Endothelial cell of umbilical vein (primary cell): ENCODE measurements around the gene DAGLB. TPM values are rescaled to one million over a fixed set of nuclear protein-coding genes. Genes with fewer than 3 reads are reported as not detected.

Source experiments
- BruUV-seq: library from RNA; stranded (reverse); fragments of 400-500 nt; replicated peaks from 2 replicates; lab custom pipeline; 2021; lab: Mats Ljungman, UMichigan
- CTCF ChIA-PET: fragments of 300-600, 350-600 bp; sonication (Branson Sonifier 250); formaldehyde crosslinking; loops from one replicate; lab custom pipeline; 2021; ENCODE audit warnings: antibody characterized with exemption, inconsistent platforms; lab: Charles Lee
- POLR2A ChIA-PET: fragments of 300-600, 350-600 bp; sonication (Branson Sonifier 250); formaldehyde crosslinking; loops from one replicate; lab custom pipeline; 2021; ENCODE audit warnings: antibody characterized with exemption, inconsistent platforms; lab: Charles Lee
- DNase-seq: peaks from one replicate; pipeline ENCODE4 v3.0.0-alpha.2; 2011; ENCODE audit warnings: low read depth, low spot score
- FAIRE-seq: peaks from 2 replicates; lab custom pipeline; 2011; peaks lifted over from hg19 to GRCh38; lab: Jason Lieb, UNC
- H2AFZ ChIP-seq: 2 replicates; pipeline ENCODE4 v1.6.0; 2012; ENCODE audit warnings: low read depth, low read length, control low read depth, inconsistent platforms
- H3K27ac ChIP-seq: 2 replicates; pipeline ENCODE4 v1.5.1; 2011; ENCODE audit warnings: low read depth, mild to moderate bottlenecking, control low read depth, low read length, moderate library complexity; ENCODE audit not compliant: insufficient read depth
- H3K27me3 ChIP-seq, 2 experiments: 2 replicates each; pipeline versions ENCODE4 v1.6.0 to v1.6.1; 2011; ENCODE audit warnings: low read length in 2 of 2, mixed read lengths in 1 of 2; ENCODE audit not compliant: control insufficient read depth in 2 of 2, insufficient read depth in 2 of 2
- H3K36me3 ChIP-seq, 2 experiments: 2 replicates in 1 of 2; 3 replicates in 1 of 2; pipeline ENCODE4 v1.5.1; 2011; ENCODE audit warnings: low read length in 2 of 2, mild to moderate bottlenecking in 1 of 2, moderate library complexity in 1 of 2; ENCODE audit not compliant: control insufficient read depth in 2 of 2, insufficient read depth in 2 of 2; ENCODE audit errors: extremely low read depth in 1 of 2
- H3K4me1 ChIP-seq: 3 replicates; pipeline ENCODE4 v1.5.1; 2011; ENCODE audit warnings: mild to moderate bottlenecking, low read length; ENCODE audit not compliant: control insufficient read depth, insufficient read depth; ENCODE audit errors: extremely low read depth
- H3K4me2 ChIP-seq: 2 replicates; pipeline ENCODE4 v1.6.1; 2011; ENCODE audit warnings: low read length, control low read depth, mixed read lengths; ENCODE audit not compliant: insufficient read depth
- H3K4me3 ChIP-seq, 3 experiments: fragments of 200-600 bp in 1 of 3; sonication (generic), shearing (Covaris generic) in 1 of 3; replicated peaks in 1 of 3; 2 replicates each; pipeline ENCODE4 v1.5.1; 2011 to 2016; ENCODE audit warnings: control low read depth in 3 of 3, low read length in 3 of 3, mild to moderate bottlenecking in 2 of 3, inconsistent platforms in 1 of 3, low read depth in 1 of 3, moderate library complexity in 1 of 3; ENCODE audit not compliant: insufficient read depth in 1 of 3
- H3K79me2 ChIP-seq: 2 replicates; pipeline ENCODE4 v1.6.0; 2012; ENCODE audit warnings: low read length, inconsistent platforms; ENCODE audit not compliant: control insufficient read depth, insufficient read depth
- H3K9ac ChIP-seq: replicated peaks from 2 replicates; pipeline ENCODE3; 2011; ENCODE audit warnings: low read length, control low read depth; ENCODE audit not compliant: insufficient read depth; ENCODE audit errors: extremely low read depth
- H3K9me1 ChIP-seq: replicated peaks from 3 replicates; pipeline ENCODE4 v1.6.0; 2011; ENCODE audit warnings: mild to moderate bottlenecking, low read length; ENCODE audit not compliant: control insufficient read depth, insufficient read depth; ENCODE audit errors: extremely low read depth
- H3K9me3 ChIP-seq: replicated peaks from 2 replicates; pipeline ENCODE4 v1.5.1; 2012; ENCODE audit warnings: low read length, inconsistent platforms; ENCODE audit not compliant: control insufficient read depth, insufficient read depth
- H4K20me1 ChIP-seq: replicated peaks from 2 replicates; pipeline ENCODE3; 2011; ENCODE audit warnings: mild to moderate bottlenecking, low read length; ENCODE audit not compliant: control insufficient read depth, insufficient read depth; ENCODE audit errors: extremely low read depth
- CTCF ChIP-seq, 2 donors: IDR thresholded peaks; 1 replicate in 1 of 2; 2 replicates in 1 of 2; pipeline ENCODE4 v1.5.1; 2011; ENCODE audit warnings: low read length in 2 of 2, mild to moderate bottlenecking in 2 of 2, moderate library complexity in 2 of 2, control low read depth in 1 of 2, inconsistent platforms in 1 of 2, low read depth in 1 of 2; ENCODE audit not compliant: insufficient read depth in 1 of 2; ENCODE audit errors: extremely low read depth in 1 of 2
- EZH2 ChIP-seq: IDR thresholded peaks from 2 replicates; pipeline ENCODE4 v1.6.1; 2012; ENCODE audit warnings: borderline replicate concordance, low read depth, mild to moderate bottlenecking, moderate library complexity, low read length, inconsistent platforms; ENCODE audit not compliant: severe bottlenecking
- GATA2 ChIP-seq: IDR thresholded peaks from 2 replicates; pipeline ENCODE4 v1.7.0; 2011; ENCODE audit warnings: low read depth, mild to moderate bottlenecking, moderate library complexity, mixed read lengths, low read length; ENCODE audit not compliant: insufficient read length, insufficient read depth
- JUN ChIP-seq: IDR thresholded peaks from 2 replicates; pipeline ENCODE4 v1.6.1; 2011; ENCODE audit warnings: borderline replicate concordance, low read depth; ENCODE audit not compliant: insufficient read length, insufficient read depth
- MYC ChIP-seq: IDR thresholded peaks from one replicate; pipeline ENCODE4 v1.6.1; 2011; ENCODE audit warnings: mild to moderate bottlenecking, low read depth, low read length
- POLR2A ChIP-seq: IDR thresholded peaks from 2 replicates; pipeline ENCODE4 v1.6.1; 2012; ENCODE audit warnings: low read depth, mild to moderate bottlenecking, control low read depth, low read length
- dilution Hi-C: fragments of 300-500 bp; cut with MboI; formaldehyde crosslinking; loops from one replicate; pipeline ENCODE4 v1.15.0; 2019; ENCODE audit warnings: low sequenced_read_pairs; ENCODE audit not compliant: extremely low pct_ligation_motif_present
- intact Hi-C: fragments of 100-400 bp; cut with micrococcal nuclease; formaldehyde crosslinking; loops from one replicate; pipeline ENCODE4 v1.10.0; 2022
- polyA plus RNA-seq, 4 experiments: library from polyadenylated mRNA; depleted of rRNA in 3 of 4; stranded (reverse) in 3 of 4; unstranded in 1 of 4; fragments of >200 nt; gene quantifications; 2 replicates each; pipeline versions ENCODE4 v1.2.1 to v1.2.3, GENCODE V29; 2011 to 2012; ENCODE audit warnings: missing spikeins in 1 of 4
- total RNA-seq: library from RNA; stranded (reverse); gene quantifications from 2 replicates; pipeline ENCODE4 v1.2.3, GENCODE V29; 2021
- TF ChIP-seq, protein P1 (sequence below): IDR thresholded peaks from 2 replicates; pipeline ENCODE4 v1.6.1; 2011; ENCODE audit not compliant: insufficient read depth, insufficient read length

DAGLB gene
- total and polyA plus RNA-seq, 2 donors (not counting 3 experiments of a cell fraction or from before 2014, with no cell fraction given), result 28.2 to 48.2 TPM

- Histone ChIP-seq H3K9ac (no peak overlapping the region), H4K20me1 (peaks cover 13% of the 10 kb centered on the region), H3K27ac (no peak overlapping the region), H3K36me3 (peaks cover 8 to 13% of the 10 kb centered on the region in 2 experiments), H3K4me2 (no peak overlapping the region), H3K79me2 (peaks cover 89% of the 10 kb centered on the region), H3K9me1 (no peaks in the 10 kb centered on the region), H3K9me3 (no peaks in the 10 kb centered on the region), H3K4me1 (no peaks in the 10 kb centered on the region), H3K4me3 (no peak overlapping the region), H3K27me3 (no peaks in the 10 kb centered on the region), H2AFZ (no peak overlapping the region)
- dilution Hi-C loops, result no loop called here
- DNase-seq (no peak), FAIRE-seq (no peak)
- CTCF ChIA-PET, result no interaction called here
- intact Hi-C loops, result no loop called here
- TF ChIP-seq EZH2, result no peak
- no peak for TF ChIP-seq CTCF (IDR thresholded peaks at IDR 0.05; ENCODE audit: extremely low read depth in 1 of 2, insufficient read depth in 1 of 2, low read depth in 1 of 2, low read length in 2 of 2)
- no peak for TF ChIP-seq GATA2
- no peak for TF ChIP-seq MYC
- no peak for TF ChIP-seq JUN
- TF ChIP-seq, protein P1, sequence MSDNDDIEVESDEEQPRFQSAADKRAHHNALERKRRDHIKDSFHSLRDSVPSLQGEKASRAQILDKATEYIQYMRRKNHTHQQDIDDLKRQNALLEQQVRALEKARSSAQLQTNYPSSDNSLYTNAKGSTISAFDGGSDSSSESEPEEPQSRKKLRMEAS, result no peak
- TF ChIP-seq POLR2A, result no peak
- POLR2A ChIA-PET, result no interaction called here
- BruUV-seq, result no TSS peak
Measured at GRCh38 chr7:6475433-6476186, 27.9 kb upstream of the DAGLB start.
